WTC11 (cell line): ENCODE data around the gene TEX35. TPM values are rescaled to one million over a fixed set of nuclear protein-coding genes. Genes with fewer than 3 reads are reported as not detected.

ENCODE experiments used
- ATAC-seq: fragments of 200-7000 bp; cut with Tn5 transposase; 2 replicates; pipeline ENCODE4 v1.10.0; 2021; ENCODE audit warnings: mild to moderate bottlenecking, moderate library complexity
- CTCF ChIA-PET: fragments of 300-600 bp; sonication (Branson Sonifier 250); formaldehyde crosslinking; loops from one replicate; lab custom pipeline; 2021; ENCODE audit warnings: antibody characterized with exemption; lab: Charles Lee
- POLR2A ChIA-PET: fragments of 350-600 bp; sonication (Branson Sonifier 250); formaldehyde crosslinking; loops from one replicate; lab custom pipeline; 2021; ENCODE audit warnings: antibody characterized with exemption; lab: Charles Lee
- DNase-seq: peaks from one replicate; pipeline ENCODE4 v3.0.0; 2021; ENCODE audit warnings: low spot score
- H3K27ac Mint-ChIP-seq: 2 replicates; pipeline ENCODE4 v1.8.0; 2021; ENCODE audit warnings: mixed read lengths
- H3K27me3 Mint-ChIP-seq: 2 replicates; pipeline ENCODE4 v1.8.0; 2021; ENCODE audit warnings: low read depth, mild to moderate bottlenecking, moderate library complexity, mixed read lengths
- H3K36me3 Mint-ChIP-seq: 2 replicates; pipeline ENCODE4 v1.8.0; 2021; ENCODE audit warnings: mixed read lengths
- H3K4me1 Mint-ChIP-seq: 2 replicates; pipeline ENCODE4 v1.8.0; 2022; ENCODE audit warnings: mixed read lengths
- H3K4me3 Mint-ChIP-seq: 2 replicates; pipeline ENCODE4 v1.8.0; 2021; ENCODE audit warnings: mild to moderate bottlenecking, moderate library complexity, mixed read lengths
- H3K9me3 Mint-ChIP-seq: 2 replicates; pipeline ENCODE4 v1.8.0; 2021; ENCODE audit warnings: mixed read lengths
- CBFB ChIP-seq: sonication (generic); formaldehyde crosslinking; IDR thresholded peaks from 2 replicates; pipeline ENCODE4 v1.8.1; 2022; ENCODE audit warnings: mild to moderate bottlenecking, low read depth, missing genetic modification reagents
- CREB1 ChIP-seq: sonication (generic); formaldehyde crosslinking; IDR thresholded peaks from 2 replicates; pipeline ENCODE4 v1.8.0; 2023; ENCODE audit warnings: mild to moderate bottlenecking, missing genetic modification reagents
- CREM ChIP-seq: sonication (generic); formaldehyde crosslinking; IDR thresholded peaks from 2 replicates; pipeline ENCODE4 v1.8.1; 2022; ENCODE audit warnings: mild to moderate bottlenecking, missing genetic modification reagents, moderate library complexity
- ELF4 ChIP-seq: sonication (generic); formaldehyde crosslinking; IDR thresholded peaks from 2 replicates; pipeline ENCODE4 v1.8.1; 2022; ENCODE audit warnings: low read depth, mild to moderate bottlenecking, moderate library complexity, missing genetic modification reagents
- FOXJ3 ChIP-seq: sonication (generic); formaldehyde crosslinking; IDR thresholded peaks from 2 replicates; pipeline ENCODE4 v1.9.0; 2021; ENCODE audit warnings: missing genetic modification reagents, mild to moderate bottlenecking, borderline replicate concordance
- NFATC4 ChIP-seq: fragments of 250-450 bp; sonication (Bioruptor Pico); IDR thresholded peaks from 2 replicates; pipeline ENCODE4 v1.9.0; 2021; ENCODE audit warnings: mild to moderate bottlenecking
- NR2C2 ChIP-seq: sonication (generic); formaldehyde crosslinking; IDR thresholded peaks from 2 replicates; pipeline ENCODE4 v1.8.0; 2022; ENCODE audit warnings: mild to moderate bottlenecking, missing genetic modification reagents
- NR3C1 ChIP-seq: sonication (generic); formaldehyde crosslinking; conservative IDR thresholded peaks from 2 replicates; pipeline ENCODE4 v1.8.1; 2023; ENCODE audit warnings: low read depth, mild to moderate bottlenecking, missing genetic modification reagents
- TCF7 ChIP-seq: sonication (generic); formaldehyde crosslinking; IDR thresholded peaks from 2 replicates; pipeline ENCODE4 v1.8.0; 2022; ENCODE audit warnings: mild to moderate bottlenecking, low read depth, missing genetic modification reagents, moderate library complexity
- total RNA-seq: library from RNA; stranded (reverse); gene quantifications from 3 replicates; pipeline ENCODE4 v1.2.3, GENCODE V29; 2021
- TF ChIP-seq, protein P1 (sequence below): sonication (generic); formaldehyde crosslinking; IDR thresholded peaks from 2 replicates; pipeline ENCODE4 v1.8.1; 2022; ENCODE audit warnings: mild to moderate bottlenecking, missing genetic modification reagents, moderate library complexity, borderline replicate concordance
- TF ChIP-seq, protein P2 (sequence below): sonication (generic); formaldehyde crosslinking; IDR thresholded peaks from 2 replicates; pipeline ENCODE4 v1.8.1; 2023; ENCODE audit warnings: mild to moderate bottlenecking, missing genetic modification reagents
- TF ChIP-seq, protein P3 (sequence below): sonication (generic); formaldehyde crosslinking; IDR thresholded peaks from 2 replicates; pipeline ENCODE4 v1.8.0; 2022; ENCODE audit warnings: mild to moderate bottlenecking, missing genetic modification reagents
- TF ChIP-seq, protein P4 (sequence below): sonication (generic); formaldehyde crosslinking; IDR thresholded peaks from 2 replicates; pipeline ENCODE4 v1.8.0; 2022; ENCODE audit warnings: mild to moderate bottlenecking, missing genetic modification reagents
- TF ChIP-seq, protein P5 (sequence below): sonication (generic); formaldehyde crosslinking; IDR thresholded peaks from 2 replicates; pipeline ENCODE4 v1.8.1; 2023; ENCODE audit warnings: mild to moderate bottlenecking, missing genetic modification reagents
- TF ChIP-seq, protein P6 (sequence below): sonication (generic); formaldehyde crosslinking; IDR thresholded peaks from 2 replicates; pipeline ENCODE4 v1.8.1; 2023; ENCODE audit warnings: mild to moderate bottlenecking, moderate library complexity, missing genetic modification reagents
- TF ChIP-seq, protein P7 (sequence below): sonication (generic); formaldehyde crosslinking; IDR thresholded peaks from 2 replicates; pipeline ENCODE4 v1.8.1; 2022; ENCODE audit warnings: missing genetic modification reagents, borderline replicate concordance
- TF ChIP-seq, protein P8 (sequence below): sonication (generic); formaldehyde crosslinking; IDR thresholded peaks from 2 replicates; pipeline ENCODE4 v1.8.0; 2022; ENCODE audit warnings: mild to moderate bottlenecking, missing genetic modification reagents

TEX35 gene
- total RNA-seq, 1 experiment from 2014 or later = not detected

DNA sequence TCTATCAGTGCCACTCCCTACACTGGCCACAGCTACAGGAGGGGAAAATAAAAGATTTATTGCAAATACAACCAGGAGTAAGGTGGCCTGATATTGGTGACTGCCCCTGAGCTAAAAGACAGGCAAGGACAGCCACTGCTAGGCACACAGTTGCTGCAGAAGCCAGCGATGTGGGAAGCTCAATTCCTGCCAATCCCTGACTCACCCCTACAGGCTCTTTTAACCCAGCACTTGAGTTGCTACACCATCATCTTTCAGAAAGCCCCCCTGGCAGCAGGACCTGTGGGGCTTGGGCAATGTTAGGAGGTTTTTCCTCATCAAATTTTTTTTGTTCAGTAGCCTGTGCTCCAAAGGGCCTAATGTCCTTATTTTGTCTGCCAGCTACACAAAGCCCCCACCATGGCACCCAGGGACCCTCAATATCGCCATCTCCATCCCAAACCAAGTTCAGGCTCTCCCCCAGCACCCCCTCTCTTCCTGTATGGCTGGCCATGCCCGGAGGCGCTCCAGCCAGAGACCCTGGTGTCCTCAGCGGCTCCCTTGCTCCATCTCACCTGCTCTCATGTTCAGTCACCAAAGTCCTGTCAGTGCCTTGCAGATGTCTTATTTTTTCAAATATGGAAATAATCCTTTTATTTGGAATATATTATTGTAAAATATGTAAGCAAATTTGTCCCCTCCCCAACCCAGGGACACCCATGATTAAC is 29.5 kb upstream of the TEX35 start:
- H3K27ac Mint-ChIP-seq = no peak overlapping the region
- CTCF ChIA-PET = interaction anchor here (0.7 to 1.8 kb wide), 4 partner anchors 18 to 1534 kb away, joined by 3 to 8 read pairs (median 3); no protein-coding TSS in a partner anchor
- no peak; the same call in 1 of the 2 replicates for ATAC-seq

DNA sequence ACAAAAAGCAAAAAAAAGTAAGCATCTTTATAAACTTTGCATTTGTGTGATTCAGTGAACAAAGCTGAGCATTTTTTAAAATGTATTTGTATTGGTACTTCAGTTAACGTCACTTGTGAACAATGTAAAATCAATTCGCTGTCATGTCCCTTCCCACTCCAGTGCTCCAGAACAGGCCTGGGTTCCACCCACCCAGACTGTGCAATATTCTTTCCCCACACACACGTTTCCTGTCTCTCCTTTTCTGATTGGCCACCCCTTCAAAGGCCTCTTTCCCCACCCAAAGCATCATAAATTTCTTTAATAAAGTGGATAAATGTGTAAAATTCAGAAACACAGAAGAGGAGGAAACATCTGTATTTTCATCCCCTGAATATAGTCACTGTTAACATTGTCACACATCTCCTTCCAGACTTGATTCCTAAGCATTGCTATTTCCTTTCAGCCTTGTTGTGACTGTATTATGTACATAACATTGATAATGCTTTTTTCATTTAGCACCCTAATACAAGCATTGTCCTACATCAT is 28.1 kb upstream of the TEX35 start:
- H3K9me3 Mint-ChIP-seq = no peaks in the 10 kb centered on the region
- no peaks in the 10 kb centered on the region; the same call in 1 of the 2 replicates for H3K27me3 Mint-ChIP-seq
- H3K4me1 Mint-ChIP-seq = peaks cover 7% of the 10 kb centered on the region
- ChIA-PET POLR2A (no interaction called here), CTCF (no interaction called here)
- ATAC-seq (no peak), DNase-seq (no peak)
- no peak overlapping the region for H3K4me3 Mint-ChIP-seq
- no peak overlapping the region for H3K27ac Mint-ChIP-seq
- H3K36me3 Mint-ChIP-seq = 0 out of 2 replicates have a peak, but pooled peaks cover 3% of the 10 kb centered on the region
- TF ChIP-seq CREM = no peak
- TF ChIP-seq, protein P1, sequence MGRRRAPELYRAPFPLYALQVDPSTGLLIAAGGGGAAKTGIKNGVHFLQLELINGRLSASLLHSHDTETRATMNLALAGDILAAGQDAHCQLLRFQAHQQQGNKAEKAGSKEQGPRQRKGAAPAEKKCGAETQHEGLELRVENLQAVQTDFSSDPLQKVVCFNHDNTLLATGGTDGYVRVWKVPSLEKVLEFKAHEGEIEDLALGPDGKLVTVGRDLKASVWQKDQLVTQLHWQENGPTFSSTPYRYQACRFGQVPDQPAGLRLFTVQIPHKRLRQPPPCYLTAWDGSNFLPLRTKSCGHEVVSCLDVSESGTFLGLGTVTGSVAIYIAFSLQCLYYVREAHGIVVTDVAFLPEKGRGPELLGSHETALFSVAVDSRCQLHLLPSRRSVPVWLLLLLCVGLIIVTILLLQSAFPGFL (CRISPR knock-in tag) = no peak
- TF ChIP-seq, protein P2, sequence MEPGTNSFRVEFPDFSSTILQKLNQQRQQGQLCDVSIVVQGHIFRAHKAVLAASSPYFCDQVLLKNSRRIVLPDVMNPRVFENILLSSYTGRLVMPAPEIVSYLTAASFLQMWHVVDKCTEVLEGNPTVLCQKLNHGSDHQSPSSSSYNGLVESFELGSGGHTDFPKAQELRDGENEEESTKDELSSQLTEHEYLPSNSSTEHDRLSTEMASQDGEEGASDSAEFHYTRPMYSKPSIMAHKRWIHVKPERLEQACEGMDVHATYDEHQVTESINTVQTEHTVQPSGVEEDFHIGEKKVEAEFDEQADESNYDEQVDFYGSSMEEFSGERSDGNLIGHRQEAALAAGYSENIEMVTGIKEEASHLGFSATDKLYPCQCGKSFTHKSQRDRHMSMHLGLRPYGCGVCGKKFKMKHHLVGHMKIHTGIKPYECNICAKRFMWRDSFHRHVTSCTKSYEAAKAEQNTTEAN = no peak
- TF ChIP-seq, protein P3, sequence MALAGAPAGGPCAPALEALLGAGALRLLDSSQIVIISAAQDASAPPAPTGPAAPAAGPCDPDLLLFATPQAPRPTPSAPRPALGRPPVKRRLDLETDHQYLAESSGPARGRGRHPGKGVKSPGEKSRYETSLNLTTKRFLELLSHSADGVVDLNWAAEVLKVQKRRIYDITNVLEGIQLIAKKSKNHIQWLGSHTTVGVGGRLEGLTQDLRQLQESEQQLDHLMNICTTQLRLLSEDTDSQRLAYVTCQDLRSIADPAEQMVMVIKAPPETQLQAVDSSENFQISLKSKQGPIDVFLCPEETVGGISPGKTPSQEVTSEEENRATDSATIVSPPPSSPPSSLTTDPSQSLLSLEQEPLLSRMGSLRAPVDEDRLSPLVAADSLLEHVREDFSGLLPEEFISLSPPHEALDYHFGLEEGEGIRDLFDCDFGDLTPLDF = no peak
- no peak for TF ChIP-seq NR2C2 (CRISPR knock-in tag)
- TF ChIP-seq ELF4 (CRISPR knock-in tag) = no peak
- TF ChIP-seq, protein P4, sequence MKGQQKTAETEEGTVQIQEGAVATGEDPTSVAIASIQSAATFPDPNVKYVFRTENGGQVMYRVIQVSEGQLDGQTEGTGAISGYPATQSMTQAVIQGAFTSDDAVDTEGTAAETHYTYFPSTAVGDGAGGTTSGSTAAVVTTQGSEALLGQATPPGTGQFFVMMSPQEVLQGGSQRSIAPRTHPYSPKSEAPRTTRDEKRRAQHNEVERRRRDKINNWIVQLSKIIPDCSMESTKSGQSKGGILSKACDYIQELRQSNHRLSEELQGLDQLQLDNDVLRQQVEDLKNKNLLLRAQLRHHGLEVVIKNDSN (CRISPR knock-in tag) = no peak
- TF ChIP-seq TCF7 (CRISPR knock-in tag) = no peak
- TF ChIP-seq, protein P5, sequence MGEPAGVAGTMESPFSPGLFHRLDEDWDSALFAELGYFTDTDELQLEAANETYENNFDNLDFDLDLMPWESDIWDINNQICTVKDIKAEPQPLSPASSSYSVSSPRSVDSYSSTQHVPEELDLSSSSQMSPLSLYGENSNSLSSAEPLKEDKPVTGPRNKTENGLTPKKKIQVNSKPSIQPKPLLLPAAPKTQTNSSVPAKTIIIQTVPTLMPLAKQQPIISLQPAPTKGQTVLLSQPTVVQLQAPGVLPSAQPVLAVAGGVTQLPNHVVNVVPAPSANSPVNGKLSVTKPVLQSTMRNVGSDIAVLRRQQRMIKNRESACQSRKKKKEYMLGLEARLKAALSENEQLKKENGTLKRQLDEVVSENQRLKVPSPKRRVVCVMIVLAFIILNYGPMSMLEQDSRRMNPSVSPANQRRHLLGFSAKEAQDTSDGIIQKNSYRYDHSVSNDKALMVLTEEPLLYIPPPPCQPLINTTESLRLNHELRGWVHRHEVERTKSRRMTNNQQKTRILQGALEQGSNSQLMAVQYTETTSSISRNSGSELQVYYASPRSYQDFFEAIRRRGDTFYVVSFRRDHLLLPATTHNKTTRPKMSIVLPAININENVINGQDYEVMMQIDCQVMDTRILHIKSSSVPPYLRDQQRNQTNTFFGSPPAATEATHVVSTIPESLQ (CRISPR knock-in tag) = no peak
- TF ChIP-seq, protein P6, sequence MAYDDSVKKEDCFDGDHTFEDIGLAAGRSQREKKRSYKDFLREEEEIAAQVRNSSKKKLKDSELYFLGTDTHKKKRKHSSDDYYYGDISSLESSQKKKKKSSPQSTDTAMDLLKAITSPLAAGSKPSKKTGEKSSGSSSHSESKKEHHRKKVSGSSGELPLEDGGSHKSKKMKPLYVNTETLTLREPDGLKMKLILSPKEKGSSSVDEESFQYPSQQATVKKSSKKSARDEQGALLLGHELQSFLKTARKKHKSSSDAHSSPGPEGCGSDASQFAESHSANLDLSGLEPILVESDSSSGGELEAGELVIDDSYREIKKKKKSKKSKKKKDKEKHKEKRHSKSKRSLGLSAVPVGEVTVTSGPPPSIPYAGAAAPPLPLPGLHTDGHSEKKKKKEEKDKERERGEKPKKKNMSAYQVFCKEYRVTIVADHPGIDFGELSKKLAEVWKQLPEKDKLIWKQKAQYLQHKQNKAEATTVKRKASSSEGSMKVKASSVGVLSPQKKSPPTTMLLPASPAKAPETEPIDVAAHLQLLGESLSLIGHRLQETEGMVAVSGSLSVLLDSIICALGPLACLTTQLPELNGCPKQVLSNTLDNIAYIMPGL = no peak

More for the DNA sequence above, 29.5 kb upstream of the TEX35 start:
- Mint-ChIP-seq H3K36me3 (peaks cover 6% of the 10 kb centered on the region; the same call in 1 of the 2 replicates), H3K27me3 (no peaks in the 10 kb centered on the region; the same call in 1 of the 2 replicates), H3K9me3 (no peaks in the 10 kb centered on the region), H3K4me1 (peaks cover 7% of the 10 kb centered on the region), H3K4me3 (no peak overlapping the region)
- no peak for DNase-seq
- POLR2A ChIA-PET = no interaction called here
- TF ChIP-seq, protein P7, sequence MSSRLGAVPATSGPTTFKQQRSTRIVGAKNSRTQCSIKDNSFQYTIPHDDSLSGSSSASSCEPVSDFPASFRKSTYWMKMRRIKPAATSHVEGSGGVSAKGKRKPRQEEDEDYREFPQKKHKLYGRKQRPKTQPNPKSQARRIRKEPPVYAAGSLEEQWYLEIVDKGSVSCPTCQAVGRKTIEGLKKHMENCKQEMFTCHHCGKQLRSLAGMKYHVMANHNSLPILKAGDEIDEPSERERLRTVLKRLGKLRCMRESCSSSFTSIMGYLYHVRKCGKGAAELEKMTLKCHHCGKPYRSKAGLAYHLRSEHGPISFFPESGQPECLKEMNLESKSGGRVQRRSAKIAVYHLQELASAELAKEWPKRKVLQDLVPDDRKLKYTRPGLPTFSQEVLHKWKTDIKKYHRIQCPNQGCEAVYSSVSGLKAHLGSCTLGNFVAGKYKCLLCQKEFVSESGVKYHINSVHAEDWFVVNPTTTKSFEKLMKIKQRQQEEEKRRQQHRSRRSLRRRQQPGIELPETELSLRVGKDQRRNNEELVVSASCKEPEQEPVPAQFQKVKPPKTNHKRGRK (CRISPR knock-in tag) = no peak
- TF ChIP-seq, protein P2 = no peak
- TF ChIP-seq, protein P8, sequence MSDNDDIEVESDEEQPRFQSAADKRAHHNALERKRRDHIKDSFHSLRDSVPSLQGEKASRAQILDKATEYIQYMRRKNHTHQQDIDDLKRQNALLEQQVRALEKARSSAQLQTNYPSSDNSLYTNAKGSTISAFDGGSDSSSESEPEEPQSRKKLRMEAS (CRISPR knock-in tag) = no peak
- TF ChIP-seq CBFB = no peak
- no peak for TF ChIP-seq CREB1
- TF ChIP-seq NR3C1 = no peak
- no peak for TF ChIP-seq FOXJ3
- no peak for TF ChIP-seq NFATC4 (CRISPR knock-in tag)
